ENCODE measurements around the gene PDGFC. TPM values are rescaled to one million over a fixed set of nuclear protein-coding genes. Genes with fewer than 3 reads are reported as not detected.

Gene PDGFC
- total and polyA plus RNA-seq, 2 of the 8 experiments (the other 6 are each of a cell fraction or from before 2014, with no cell fraction given): 0.65 to 2.7 TPM

GRCh38 chr4:156886481-156886880 is 85.1 kb downstream of the PDGFC start:
- DNase-seq (ENCODE audit: low read depth in 1 of 2, low spot score in 2 of 2) (no peak), FAIRE-seq (no peak)
- WGBS, 2 experiments (ENCODE audit: extremely low coverage in 1 of 2, insufficient coverage in 1 of 2, insufficient read length in 1 of 2, insufficient replicate concordance in 2 of 2, low coverage in 1 of 2, low lambda C conversion rate in 2 of 2, missing lambda C conversion rate in 1 of 2): 92% methylated on average over 2 of the region's 2 CpGs; no CpG with 5 or more reads in 1 of the 2 experiments
- H3K79me1 ChIP-seq (ENCODE audit: low read depth, low read length): no peaks in the 10 kb centered on the region
- no peaks in the 10 kb centered on the region for H3K27me3 ChIP-seq (replicated peaks in 1 of 4; ENCODE audit: control insufficient read depth in 3 of 4, extremely low read depth in 1 of 4, insufficient read depth in 3 of 4, low read length in 3 of 4)
- no peak overlapping the region for H4K5ac ChIP-seq (ENCODE audit: insufficient read length, low read depth, low read length)
- no peak overlapping the region for H2AK5ac ChIP-seq (ENCODE audit: low read depth, low read length)
- H2BK12ac ChIP-seq (ENCODE audit: low read depth, low read length): no peak overlapping the region
- H3K4me3 ChIP-seq (ENCODE audit: extremely low read depth in 1 of 4, insufficient read depth in 2 of 4, low read depth in 3 of 4, low read length in 4 of 4): no peak overlapping the region
- no peak overlapping the region for H2BK20ac ChIP-seq (ENCODE audit: low read length)
- H2BK15ac ChIP-seq (ENCODE audit: low read length): no peak overlapping the region
- ChIA-PET CTCF (ENCODE audit: partially characterized antibody) (no interaction called here), POLR2A (ENCODE audit: partially characterized antibody) (no interaction called here)
- no peaks in the 10 kb centered on the region for H3K79me2 ChIP-seq (ENCODE audit: control insufficient read depth in 1 of 2, insufficient read depth in 2 of 2, low read length in 2 of 2)
- no peak overlapping the region for H2BK120ac ChIP-seq (replicated peaks; ENCODE audit: low read depth, low read length)
- H3K56ac ChIP-seq (replicated peaks; ENCODE audit: insufficient read length, low read depth, low read length): no peak overlapping the region
- no peak overlapping the region for H4K91ac ChIP-seq (replicated peaks; ENCODE audit: insufficient read length, low read length)
- no peak overlapping the region for H3K4ac ChIP-seq (replicated peaks; ENCODE audit: insufficient read length, low read depth, low read length)
- no peak overlapping the region for H3K27ac ChIP-seq (ENCODE audit: low read depth, low read length)
- H3K9me3 ChIP-seq (ENCODE audit: insufficient read depth in 2 of 2, low read depth in 1 of 2, low read length in 1 of 2): no peaks in the 10 kb centered on the region
- no peaks in the 10 kb centered on the region for H3K4me1 ChIP-seq (replicated peaks in 1 of 4; ENCODE audit: control insufficient read depth in 3 of 4, insufficient read depth in 4 of 4, low read length in 3 of 4)
- H3K23ac ChIP-seq (ENCODE audit: insufficient read length): no peak overlapping the region
- H4K8ac ChIP-seq (ENCODE audit: extremely low read depth, insufficient read depth, low read length): no peak overlapping the region
- H3K14ac ChIP-seq (ENCODE audit: insufficient read length): no peak overlapping the region
- no peaks in the 10 kb centered on the region for H4K20me1 ChIP-seq (replicated peaks in 1 of 2; ENCODE audit: control insufficient read depth in 1 of 2, insufficient read depth in 2 of 2, low read length in 2 of 2)
- no peak overlapping the region for H2BK5ac ChIP-seq (ENCODE audit: low read depth, low read length)
- no peaks in the 10 kb centered on the region for H3K36me3 ChIP-seq (ENCODE audit: control insufficient read depth in 2 of 4, insufficient read depth in 4 of 4, low read length in 3 of 4)
- no peak overlapping the region for H3K4me2 ChIP-seq (ENCODE audit: insufficient read depth in 1 of 2, low read depth in 2 of 2, low read length in 2 of 2)
- no peak overlapping the region for H2AFZ ChIP-seq (ENCODE audit: low read length)
- no peak overlapping the region for H3K18ac ChIP-seq (ENCODE audit: extremely low read depth, low read length)
- no peak overlapping the region for H3K9ac ChIP-seq (replicated peaks in 1 of 4; ENCODE audit: extremely low read depth in 1 of 4, low read depth in 3 of 4, low read length in 3 of 4)
- H3K23me2 ChIP-seq (ENCODE audit: low read depth, low read length): no peaks in the 10 kb centered on the region
- no peak for TF ChIP-seq EP300 (IDR thresholded peaks at IDR 0.05; ENCODE audit: borderline replicate concordance in 1 of 2, low read depth in 2 of 2, low read length in 2 of 2)
- TF ChIP-seq CTCF (IDR thresholded peaks at IDR 0.05; ENCODE audit: control extremely low read depth in 1 of 3, insufficient read depth in 1 of 3, low read depth in 1 of 3, low read length in 3 of 3): no peak
- no peak for TF ChIP-seq SP1 (IDR thresholded peaks at IDR 0.05; ENCODE audit: low read depth, low read length)
- TF ChIP-seq TBP (IDR thresholded peaks at IDR 0.05; ENCODE audit: low read depth, low read length): no peak
- no peak for TF ChIP-seq RBBP5 (IDR thresholded peaks at IDR 0.05; ENCODE audit: borderline replicate concordance, low read depth, low read length)
- TF ChIP-seq GTF2F1 (IDR thresholded peaks at IDR 0.05; ENCODE audit: borderline replicate concordance, low read depth, low read length): no peak
- no peak for TF ChIP-seq RAD21 (IDR thresholded peaks at IDR 0.05 in 1 of 2, conservative IDR thresholded peaks at IDR 0.05 in 1 of 2; ENCODE audit: low read depth in 2 of 2, low read length in 2 of 2)
- no peak for TF ChIP-seq TEAD4 (IDR thresholded peaks at IDR 0.05; ENCODE audit: low read depth, low read length)
- no peak for TF ChIP-seq HDAC6 (IDR thresholded peaks at IDR 0.05; ENCODE audit: low read depth, low read length)
- TF ChIP-seq POLR2A (IDR thresholded peaks at IDR 0.05; ENCODE audit: control extremely low read depth in 1 of 2, low read depth in 2 of 2, low read length in 2 of 2): no peak
- TF ChIP-seq TCF12 (IDR thresholded peaks at IDR 0.05; ENCODE audit: low read depth, low read length): no peak
- no peak for TF ChIP-seq CEBPB (IDR thresholded peaks at IDR 0.05; ENCODE audit: low read depth, low read length)
- no peak for TF ChIP-seq RXRA (IDR thresholded peaks at IDR 0.05; ENCODE audit: insufficient read depth, low read depth, low read length)
